Caco-2 (cell line): ENCODE measurements around the gene TRMT61A. TPM values are rescaled to one million over a fixed set of nuclear protein-coding genes. Genes with fewer than 3 reads are reported as not detected.

Source experiments
- BruUV-seq: library from RNA; stranded (reverse); fragments of 400-500 nt; replicated peaks from 2 replicates; lab custom pipeline; 2021; lab: Mats Ljungman, UMichigan
- CTCF ChIA-PET: fragments of 300-600 bp; sonication (Branson Sonifier 250); formaldehyde crosslinking; loops from one replicate; lab custom pipeline; 2022; ENCODE audit warnings: antibody characterized with exemption; lab: Charles Lee
- POLR2A ChIA-PET: fragments of 300-600 bp; sonication (Branson Sonifier 250); formaldehyde crosslinking; loops from one replicate; lab custom pipeline; 2022; ENCODE audit warnings: antibody characterized with exemption; lab: Charles Lee
- DNase-seq, 2 experiments: peaks; one replicate each; pipeline versions ENCODE4 v3.0.0 to v3.0.0-alpha.2; 2020 to 2022
- H3K27me3 ChIP-seq: replicated peaks from 2 replicates; pipeline ENCODE4 v1.6.0; 2011; ENCODE audit warnings: low read length; ENCODE audit not compliant: control insufficient read depth, insufficient read depth
- H3K36me3 ChIP-seq: 2 replicates; pipeline ENCODE4 v1.5.1; 2011; ENCODE audit warnings: low read length; ENCODE audit not compliant: control insufficient read depth, insufficient read depth
- H3K4me1 ChIP-seq: fragments of 250-450 bp; sonication (Bioruptor Pico); 2 replicates; pipeline ENCODE4 v1.5.1; 2020; ENCODE audit warnings: mild to moderate bottlenecking
- H3K4me3 ChIP-seq: 2 replicates; pipeline ENCODE4 v1.5.1; 2011; ENCODE audit warnings: low read depth, mild to moderate bottlenecking, control low read depth, low read length
- H3K9me3 ChIP-seq: fragments of 250-450 bp; sonication (Bioruptor Pico); 2 replicates; pipeline ENCODE4 v1.5.1; 2020; ENCODE audit warnings: mild to moderate bottlenecking, moderate library complexity
- H3K27ac Mint-ChIP-seq: one replicate; pipeline ENCODE4 v1.8.0; 2022; ENCODE audit warnings: mixed read lengths; ENCODE audit not compliant: unreplicated experiment
- H3K27me3 Mint-ChIP-seq: one replicate; pipeline ENCODE4 v1.8.0; 2022; ENCODE audit warnings: mixed read lengths; ENCODE audit not compliant: insufficient read depth, unreplicated experiment
- H3K36me3 Mint-ChIP-seq: one replicate; pipeline ENCODE4 v1.8.0; 2022; ENCODE audit warnings: mild to moderate bottlenecking, mixed read lengths; ENCODE audit not compliant: insufficient read depth, unreplicated experiment
- H3K4me1 Mint-ChIP-seq: one replicate; pipeline ENCODE4 v1.8.0; 2022; ENCODE audit warnings: low read depth, mixed read lengths; ENCODE audit not compliant: unreplicated experiment
- H3K4me3 Mint-ChIP-seq: one replicate; pipeline ENCODE4 v1.8.0; 2022; ENCODE audit warnings: mild to moderate bottlenecking, moderate library complexity, mixed read lengths; ENCODE audit not compliant: unreplicated experiment
- H3K9me3 Mint-ChIP-seq: one replicate; pipeline ENCODE4 v1.8.0; 2022; ENCODE audit warnings: mixed read lengths; ENCODE audit not compliant: unreplicated experiment
- intact Hi-C: fragments of 100-400 bp; cut with micrococcal nuclease; formaldehyde crosslinking; loops from one replicate; pipeline ENCODE4 v1.10.0; 2022; ENCODE audit not compliant: unreplicated experiment
- total RNA-seq: library from RNA; stranded (reverse); gene quantifications from 2 replicates; pipeline ENCODE4 v1.2.3, GENCODE V29; 2022
- TF ChIP-seq, protein P1 (sequence below), 2 experiments: fragments of 200-600 bp in 1 of 2; IDR thresholded peaks; 1 replicate in 1 of 2; 2 replicates in 1 of 2; pipeline versions ENCODE4 v1.5.1 to v1.8.0; 2011 to 2022; ENCODE audit warnings: antibody characterized with exemption in 1 of 2, control low read depth in 1 of 2, inconsistent platforms in 1 of 2, low read depth in 1 of 2, low read length in 1 of 2, mild to moderate bottlenecking in 1 of 2, moderate library complexity in 1 of 2; ENCODE audit not compliant: insufficient read depth in 1 of 2, severe bottlenecking in 1 of 2, unreplicated experiment in 1 of 2

Gene TRMT61A
- total RNA-seq, 1 experiment from 2014 or later, result 22.3 TPM

- intact Hi-C loops, result no loop called here
- Mint-ChIP-seq H3K36me3 (peaks cover 38% of the 10 kb centered on the region), H3K9me3 (no peaks in the 10 kb centered on the region), H3K4me1 (no peaks in the 10 kb centered on the region), H3K27me3 (no peaks in the 10 kb centered on the region), H3K4me3 (no peak overlapping the region), H3K27ac (peak overlapping the region; percentile 45)
- no peaks in the 10 kb centered on the region for H3K36me3 ChIP-seq
- H3K4me3 ChIP-seq, result no peak overlapping the region
- no peaks in the 10 kb centered on the region for H3K4me1 ChIP-seq
- no TSS peak for BruUV-seq
- H3K27me3 ChIP-seq, result no peaks in the 10 kb centered on the region
- CTCF ChIA-PET, result no interaction called here
- POLR2A ChIA-PET, result no interaction called here
- TF ChIP-seq, protein P1, sequence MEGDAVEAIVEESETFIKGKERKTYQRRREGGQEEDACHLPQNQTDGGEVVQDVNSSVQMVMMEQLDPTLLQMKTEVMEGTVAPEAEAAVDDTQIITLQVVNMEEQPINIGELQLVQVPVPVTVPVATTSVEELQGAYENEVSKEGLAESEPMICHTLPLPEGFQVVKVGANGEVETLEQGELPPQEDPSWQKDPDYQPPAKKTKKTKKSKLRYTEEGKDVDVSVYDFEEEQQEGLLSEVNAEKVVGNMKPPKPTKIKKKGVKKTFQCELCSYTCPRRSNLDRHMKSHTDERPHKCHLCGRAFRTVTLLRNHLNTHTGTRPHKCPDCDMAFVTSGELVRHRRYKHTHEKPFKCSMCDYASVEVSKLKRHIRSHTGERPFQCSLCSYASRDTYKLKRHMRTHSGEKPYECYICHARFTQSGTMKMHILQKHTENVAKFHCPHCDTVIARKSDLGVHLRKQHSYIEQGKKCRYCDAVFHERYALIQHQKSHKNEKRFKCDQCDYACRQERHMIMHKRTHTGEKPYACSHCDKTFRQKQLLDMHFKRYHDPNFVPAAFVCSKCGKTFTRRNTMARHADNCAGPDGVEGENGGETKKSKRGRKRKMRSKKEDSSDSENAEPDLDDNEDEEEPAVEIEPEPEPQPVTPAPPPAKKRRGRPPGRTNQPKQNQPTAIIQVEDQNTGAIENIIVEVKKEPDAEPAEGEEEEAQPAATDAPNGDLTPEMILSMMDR (IDR thresholded peaks at IDR 0.05; ENCODE audit: insufficient read depth in 1 of 2, low read depth in 1 of 2, low read length in 1 of 2, severe bottlenecking in 1 of 2, unreplicated experiment in 1 of 2), result no peak
- no peaks in the 10 kb centered on the region for H3K9me3 ChIP-seq
- DNase-seq, result peak in 1 of 2 experiments; percentile 37
Measured at GRCh38 chr14:103512701-103513611, 16.0 kb upstream of the TRMT61A start.

- no peak overlapping the region for H3K27ac Mint-ChIP-seq
- H3K36me3 ChIP-seq, result peaks cover 5% of the 10 kb centered on the region
- POLR2A ChIA-PET, result no interaction called here
- peak in 1 of 2 experiments; percentile 28 for DNase-seq
- no peak overlapping the region for H3K4me3 ChIP-seq
- peaks cover 47% of the 10 kb centered on the region for H3K36me3 Mint-ChIP-seq
- BruUV-seq, result no TSS peak
- no peaks in the 10 kb centered on the region for H3K27me3 Mint-ChIP-seq
- H3K4me1 ChIP-seq, result 0 out of 2 replicates have a peak, but pooled peaks cover 4% of the 10 kb centered on the region
- intact Hi-C loops, result no loop called here
- CTCF ChIA-PET, result no interaction called here
- peaks cover 7% of the 10 kb centered on the region for H3K4me1 Mint-ChIP-seq
- no peaks in the 10 kb centered on the region for H3K9me3 Mint-ChIP-seq
- no peaks in the 10 kb centered on the region for H3K27me3 ChIP-seq
- no peaks in the 10 kb centered on the region for H3K9me3 ChIP-seq
- TF ChIP-seq, protein P1 (IDR thresholded peaks at IDR 0.05; ENCODE audit: insufficient read depth in 1 of 2, low read depth in 1 of 2, low read length in 1 of 2, severe bottlenecking in 1 of 2, unreplicated experiment in 1 of 2), result no peak
- no peak overlapping the region for H3K4me3 Mint-ChIP-seq
Measured at GRCh38 chr14:103514596-103515421, 14.2 kb upstream of the TRMT61A start.
